OCI-LY3 (cell line): ENCODE data around the gene MOV10.

ENCODE experiments used
- H2AFZ ChIP-seq: fragments of 200-600, 300-600 bp; shearing (Covaris generic); 2 replicates; pipeline ENCODE4 v1.6.0; 2014; ENCODE audit warnings: antibody characterized with exemption, low read depth, low read length
- H3K27ac ChIP-seq: fragments of 200-600, 300-600 bp; sonication (generic); 2 replicates; pipeline ENCODE4 v1.5.1; 2014; ENCODE audit warnings: mild to moderate bottlenecking, low read length, moderate library complexity, mixed read lengths
- H3K27me3 ChIP-seq: fragments of 200-600, 300-600 bp; sonication (generic); 2 replicates; pipeline ENCODE4 v1.6.1; 2014; ENCODE audit warnings: low read depth, low read length, mixed read lengths
- H3K36me3 ChIP-seq: fragments of 200-600, 300-600 bp; sonication (generic); replicated peaks from 2 replicates; pipeline ENCODE3; 2014; ENCODE audit warnings: low read depth, low read length, mixed read lengths
- H3K4me1 ChIP-seq: fragments of 300-600, 200-600 bp; sonication (generic); 2 replicates; pipeline ENCODE4 v1.6.1; 2014; ENCODE audit warnings: low read length, mixed read lengths
- H3K4me2 ChIP-seq: fragments of 200-600, 300-600 bp; sonication (generic); 2 replicates; pipeline ENCODE4 v1.6.1; 2014; ENCODE audit warnings: low read length, mixed read lengths
- H3K4me3 ChIP-seq: fragments of 300-600, 200-600 bp; sonication (generic); 2 replicates; pipeline ENCODE4 v1.5.1; 2014; ENCODE audit warnings: antibody characterized with exemption, mild to moderate bottlenecking, low read length, moderate library complexity
- H3K79me2 ChIP-seq: fragments of 300-600, 200-600 bp; shearing (Covaris generic); 2 replicates; pipeline ENCODE4 v1.6.1; 2014; ENCODE audit warnings: mild to moderate bottlenecking, low read length, mixed read lengths
- H3K9ac ChIP-seq: fragments of 300-600, 200-600 bp; shearing (Covaris generic); 2 replicates; pipeline ENCODE4 v1.6.0; 2014; ENCODE audit warnings: mild to moderate bottlenecking, low read length, moderate library complexity
- H3K9me3 ChIP-seq: fragments of 200-600, 300-600 bp; shearing (Covaris generic); 2 replicates; pipeline ENCODE4 v1.6.1; 2014; ENCODE audit warnings: low read length, mixed read lengths; ENCODE audit not compliant: insufficient read depth
- H4K20me1 ChIP-seq: fragments of 200-600, 300-600 bp; sonication (generic); 2 replicates; pipeline ENCODE4 v1.6.1; 2016; ENCODE audit warnings: low read length, mixed read lengths; ENCODE audit not compliant: insufficient read depth
- EZH2phosphoT487 ChIP-seq: fragments of 200-600 bp; shearing (Covaris generic); IDR thresholded peaks from 2 replicates; pipeline ENCODE4 v1.6.1; 2018; ENCODE audit warnings: antibody characterized with exemption, mixed run types, low read depth
- TF ChIP-seq, protein P1 (sequence below): fragments of 200-600, 300-600 bp; sonication (generic); IDR thresholded peaks from 2 replicates; pipeline ENCODE4 v1.5.1; 2014; ENCODE audit warnings: antibody characterized with exemption, low read length, low read depth

Gene MOV10

DNA sequence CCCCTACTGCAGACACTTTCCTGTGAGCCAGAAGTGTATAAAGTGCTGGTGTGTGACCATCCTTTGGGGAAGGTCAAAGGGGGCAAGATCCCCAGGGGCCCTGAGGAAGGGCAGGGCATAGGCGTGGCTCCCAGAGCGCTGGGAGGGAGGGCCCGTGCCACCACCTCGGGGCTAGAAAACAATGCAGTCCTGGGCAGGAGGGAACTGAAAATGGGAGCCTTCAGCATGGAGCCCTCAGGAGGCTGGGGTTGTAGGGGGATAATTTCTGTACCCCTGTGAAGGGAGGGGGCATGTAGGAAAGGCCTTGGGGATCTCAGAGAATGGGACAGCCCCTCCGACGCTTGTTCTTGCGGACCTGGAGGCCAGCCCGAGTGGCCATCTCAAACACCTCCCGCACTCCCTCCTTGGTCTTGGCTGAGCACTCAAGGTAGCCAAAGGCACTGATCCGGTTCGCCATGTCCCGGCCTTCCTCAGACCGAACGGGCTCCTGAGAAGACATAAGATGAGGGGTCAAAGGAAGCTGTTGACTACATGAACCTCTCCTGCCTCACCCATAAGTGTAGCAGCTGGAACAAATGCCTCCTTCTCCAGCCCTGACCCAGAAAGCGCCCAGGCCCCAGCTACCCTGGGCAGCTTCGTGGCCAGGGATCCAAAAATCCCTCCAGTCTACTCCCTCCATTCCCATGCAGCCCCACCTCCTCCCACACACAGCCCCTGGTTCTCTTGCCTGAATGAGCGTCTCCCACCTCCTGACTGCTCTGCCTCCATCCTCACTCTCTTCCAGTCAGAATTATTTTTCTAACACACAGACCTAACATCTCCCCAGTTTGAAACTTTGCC, 27.0 kb downstream of the MOV10 start:
- Histone ChIP-seq H4K20me1 (no peaks in the 10 kb centered on the region), H3K4me1 (peaks cover 19% of the 10 kb centered on the region), H3K36me3 (no peaks in the 10 kb centered on the region), H3K4me2 (no peak overlapping the region), H3K27me3 (no peaks in the 10 kb centered on the region), H3K9me3 (no peaks in the 10 kb centered on the region), H3K79me2 (no peaks in the 10 kb centered on the region), H2AFZ (no peak overlapping the region), H3K9ac (no peak overlapping the region), H3K4me3 (no peak overlapping the region), H3K27ac (no peak overlapping the region)
- no peak for TF ChIP-seq EZH2phosphoT487
- TF ChIP-seq, protein P1, sequence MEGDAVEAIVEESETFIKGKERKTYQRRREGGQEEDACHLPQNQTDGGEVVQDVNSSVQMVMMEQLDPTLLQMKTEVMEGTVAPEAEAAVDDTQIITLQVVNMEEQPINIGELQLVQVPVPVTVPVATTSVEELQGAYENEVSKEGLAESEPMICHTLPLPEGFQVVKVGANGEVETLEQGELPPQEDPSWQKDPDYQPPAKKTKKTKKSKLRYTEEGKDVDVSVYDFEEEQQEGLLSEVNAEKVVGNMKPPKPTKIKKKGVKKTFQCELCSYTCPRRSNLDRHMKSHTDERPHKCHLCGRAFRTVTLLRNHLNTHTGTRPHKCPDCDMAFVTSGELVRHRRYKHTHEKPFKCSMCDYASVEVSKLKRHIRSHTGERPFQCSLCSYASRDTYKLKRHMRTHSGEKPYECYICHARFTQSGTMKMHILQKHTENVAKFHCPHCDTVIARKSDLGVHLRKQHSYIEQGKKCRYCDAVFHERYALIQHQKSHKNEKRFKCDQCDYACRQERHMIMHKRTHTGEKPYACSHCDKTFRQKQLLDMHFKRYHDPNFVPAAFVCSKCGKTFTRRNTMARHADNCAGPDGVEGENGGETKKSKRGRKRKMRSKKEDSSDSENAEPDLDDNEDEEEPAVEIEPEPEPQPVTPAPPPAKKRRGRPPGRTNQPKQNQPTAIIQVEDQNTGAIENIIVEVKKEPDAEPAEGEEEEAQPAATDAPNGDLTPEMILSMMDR = no peak

DNA sequence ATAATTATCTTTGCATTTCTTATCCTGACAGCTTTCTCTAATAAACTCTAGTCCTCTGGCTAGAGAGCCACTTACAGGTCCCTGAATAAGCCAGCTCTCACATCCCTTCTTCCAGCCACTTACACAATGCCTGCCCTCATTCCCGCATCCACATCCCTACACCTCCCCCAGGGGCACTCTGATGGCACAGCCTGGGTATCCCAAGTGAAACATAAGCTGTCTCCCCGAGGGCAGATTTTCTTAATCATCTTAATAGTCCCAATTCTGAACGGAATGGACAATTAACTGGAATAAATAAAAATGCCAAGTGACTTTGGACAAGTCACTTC, 27.6 kb downstream of the MOV10 start:
- Histone ChIP-seq H3K9me3 (no peaks in the 10 kb centered on the region), H3K27me3 (no peaks in the 10 kb centered on the region), H3K4me2 (no peak overlapping the region), H2AFZ (no peak overlapping the region), H3K79me2 (no peaks in the 10 kb centered on the region), H3K36me3 (no peaks in the 10 kb centered on the region), H3K27ac (no peak overlapping the region), H4K20me1 (no peaks in the 10 kb centered on the region), H3K4me3 (no peak overlapping the region), H3K4me1 (peaks cover 21% of the 10 kb centered on the region), H3K9ac (no peak overlapping the region)
- TF ChIP-seq, protein P1 = no peak
- TF ChIP-seq EZH2phosphoT487 = no peak

DNA sequence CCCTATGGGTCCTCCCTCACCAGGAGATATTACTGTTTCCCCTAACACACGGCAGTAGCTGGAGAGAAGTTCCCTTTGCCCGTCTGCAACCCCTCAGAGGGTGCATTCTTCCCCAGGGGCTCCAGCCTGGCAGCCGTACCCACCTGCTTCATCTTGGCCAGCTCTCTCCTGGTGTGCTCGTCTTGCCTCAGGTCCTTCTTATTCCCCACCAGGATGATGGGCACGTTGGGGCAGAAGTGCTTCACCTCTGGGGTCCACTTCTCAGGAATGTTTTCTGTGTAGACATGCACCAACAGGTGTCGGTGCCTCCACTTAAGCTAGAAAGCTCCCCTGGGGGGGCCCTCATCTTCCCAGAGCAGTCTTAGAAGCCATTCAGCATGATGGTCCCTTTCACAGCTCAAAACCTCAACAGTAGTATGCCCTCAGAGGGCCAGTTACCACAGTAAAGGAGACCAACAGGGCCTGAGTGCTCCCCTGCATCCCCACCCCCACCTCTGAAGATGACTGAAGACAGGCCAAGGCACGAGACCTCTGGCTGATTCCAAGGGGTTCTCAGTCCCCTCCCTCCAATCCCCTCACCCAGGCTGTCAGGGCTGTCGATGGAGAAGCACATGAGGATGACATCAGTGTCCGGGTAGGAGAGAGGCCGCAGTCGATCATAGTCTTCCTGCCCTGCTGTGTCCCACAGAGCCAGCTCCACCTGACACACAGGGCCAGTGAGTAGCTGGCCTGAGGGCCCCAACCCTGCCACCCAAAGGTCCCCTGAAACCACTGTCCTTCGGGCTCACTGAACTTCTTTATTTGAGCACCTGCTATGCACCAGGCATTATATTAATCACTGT, 28.2 kb downstream of the MOV10 start:
- no peak overlapping the region for H3K4me2 ChIP-seq
- H3K27ac ChIP-seq = no peak overlapping the region
- H3K9me3 ChIP-seq = no peaks in the 10 kb centered on the region
- no peaks in the 10 kb centered on the region for H3K79me2 ChIP-seq
- H3K4me1 ChIP-seq = peaks cover 21% of the 10 kb centered on the region
- no peak overlapping the region for H2AFZ ChIP-seq
- no peaks in the 10 kb centered on the region for H3K27me3 ChIP-seq
- H3K9ac ChIP-seq = no peak overlapping the region
- TF ChIP-seq, protein P1 = no peak
- TF ChIP-seq EZH2phosphoT487 = no peak
- no peaks in the 10 kb centered on the region for H4K20me1 ChIP-seq
- H3K36me3 ChIP-seq = no peaks in the 10 kb centered on the region
- H3K4me3 ChIP-seq = no peak overlapping the region

GRCh38 chr1:112703706-112704105, 29.2 kb downstream of the MOV10 start:
- no peaks in the 10 kb centered on the region for H4K20me1 ChIP-seq

More at GRCh38 chr1:112703706-112704105, 29.2 kb downstream of the MOV10 start:
- no peak overlapping the region for H3K27ac ChIP-seq
- no peak overlapping the region for H3K4me3 ChIP-seq
- H3K9ac ChIP-seq = no peak overlapping the region
- no peak for TF ChIP-seq EZH2phosphoT487
- TF ChIP-seq, protein P1 = no peak
- H3K36me3 ChIP-seq = no peaks in the 10 kb centered on the region
- H3K27me3 ChIP-seq = no peaks in the 10 kb centered on the region
- H3K4me1 ChIP-seq = peaks cover 21% of the 10 kb centered on the region
- no peaks in the 10 kb centered on the region for H3K79me2 ChIP-seq
- H2AFZ ChIP-seq = no peak overlapping the region
- H3K4me2 ChIP-seq = no peak overlapping the region
- H3K9me3 ChIP-seq = no peaks in the 10 kb centered on the region
